ENCODE data around the gene HLA-DOA.

HLA-DOA gene

DNA sequence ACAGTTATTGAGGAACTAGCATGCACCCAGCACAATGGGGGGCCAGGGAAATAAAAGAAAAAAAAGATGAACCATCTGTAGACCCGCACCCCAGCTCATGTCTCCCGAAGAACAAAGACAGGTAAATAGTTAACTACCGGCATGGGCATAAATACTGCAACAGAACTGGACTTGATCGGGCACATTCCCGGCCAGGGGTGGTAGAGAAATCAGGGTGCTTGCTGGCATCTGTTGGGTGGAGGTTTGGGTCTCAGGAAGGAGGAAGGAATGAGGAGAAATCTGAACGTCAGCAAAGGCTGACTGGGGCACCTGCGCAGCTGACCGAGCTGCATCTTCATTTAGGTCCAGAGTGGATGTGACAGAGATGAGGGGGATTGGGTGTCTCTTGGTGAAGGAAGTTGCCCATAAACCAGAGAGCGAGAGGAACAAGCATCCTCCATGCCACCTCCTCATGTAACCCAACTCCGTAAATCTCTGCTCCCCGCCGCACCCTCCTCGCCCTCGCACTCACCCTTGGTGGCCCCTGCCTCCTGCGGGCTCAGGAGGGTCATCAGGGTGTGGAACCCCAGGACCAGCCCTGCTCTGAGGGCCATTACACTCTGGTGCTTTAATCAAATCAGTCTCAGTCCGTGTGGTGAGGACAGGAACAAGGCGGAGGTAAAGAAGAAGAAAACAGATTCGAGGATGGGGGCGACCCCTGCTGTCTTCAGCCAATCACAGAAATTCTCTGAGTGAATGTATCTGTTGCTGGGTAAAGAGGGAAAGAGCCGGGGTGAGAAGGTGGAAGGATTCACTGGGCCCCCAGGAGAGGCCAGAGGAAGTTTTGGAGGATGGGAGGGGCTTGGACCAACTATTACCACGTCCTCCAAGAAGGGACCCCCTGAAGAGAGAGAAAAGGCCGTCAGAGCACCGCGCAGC lies at the start of gene HLA-DOA:
Gene HLA-DOA (minus strand): TSS at position 648 of the 918 bp plus-strand sequence.
- TF ChIP-seq, protein P1, sequence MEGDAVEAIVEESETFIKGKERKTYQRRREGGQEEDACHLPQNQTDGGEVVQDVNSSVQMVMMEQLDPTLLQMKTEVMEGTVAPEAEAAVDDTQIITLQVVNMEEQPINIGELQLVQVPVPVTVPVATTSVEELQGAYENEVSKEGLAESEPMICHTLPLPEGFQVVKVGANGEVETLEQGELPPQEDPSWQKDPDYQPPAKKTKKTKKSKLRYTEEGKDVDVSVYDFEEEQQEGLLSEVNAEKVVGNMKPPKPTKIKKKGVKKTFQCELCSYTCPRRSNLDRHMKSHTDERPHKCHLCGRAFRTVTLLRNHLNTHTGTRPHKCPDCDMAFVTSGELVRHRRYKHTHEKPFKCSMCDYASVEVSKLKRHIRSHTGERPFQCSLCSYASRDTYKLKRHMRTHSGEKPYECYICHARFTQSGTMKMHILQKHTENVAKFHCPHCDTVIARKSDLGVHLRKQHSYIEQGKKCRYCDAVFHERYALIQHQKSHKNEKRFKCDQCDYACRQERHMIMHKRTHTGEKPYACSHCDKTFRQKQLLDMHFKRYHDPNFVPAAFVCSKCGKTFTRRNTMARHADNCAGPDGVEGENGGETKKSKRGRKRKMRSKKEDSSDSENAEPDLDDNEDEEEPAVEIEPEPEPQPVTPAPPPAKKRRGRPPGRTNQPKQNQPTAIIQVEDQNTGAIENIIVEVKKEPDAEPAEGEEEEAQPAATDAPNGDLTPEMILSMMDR (conservative IDR thresholded peaks at IDR 0.05; ENCODE audit: low read length): no peak
- DNase-seq (ENCODE audit: low read depth): no peak
- H3K4me3 ChIP-seq (ENCODE audit: low read length): no peak within 1 kb of the TSS

DNA sequence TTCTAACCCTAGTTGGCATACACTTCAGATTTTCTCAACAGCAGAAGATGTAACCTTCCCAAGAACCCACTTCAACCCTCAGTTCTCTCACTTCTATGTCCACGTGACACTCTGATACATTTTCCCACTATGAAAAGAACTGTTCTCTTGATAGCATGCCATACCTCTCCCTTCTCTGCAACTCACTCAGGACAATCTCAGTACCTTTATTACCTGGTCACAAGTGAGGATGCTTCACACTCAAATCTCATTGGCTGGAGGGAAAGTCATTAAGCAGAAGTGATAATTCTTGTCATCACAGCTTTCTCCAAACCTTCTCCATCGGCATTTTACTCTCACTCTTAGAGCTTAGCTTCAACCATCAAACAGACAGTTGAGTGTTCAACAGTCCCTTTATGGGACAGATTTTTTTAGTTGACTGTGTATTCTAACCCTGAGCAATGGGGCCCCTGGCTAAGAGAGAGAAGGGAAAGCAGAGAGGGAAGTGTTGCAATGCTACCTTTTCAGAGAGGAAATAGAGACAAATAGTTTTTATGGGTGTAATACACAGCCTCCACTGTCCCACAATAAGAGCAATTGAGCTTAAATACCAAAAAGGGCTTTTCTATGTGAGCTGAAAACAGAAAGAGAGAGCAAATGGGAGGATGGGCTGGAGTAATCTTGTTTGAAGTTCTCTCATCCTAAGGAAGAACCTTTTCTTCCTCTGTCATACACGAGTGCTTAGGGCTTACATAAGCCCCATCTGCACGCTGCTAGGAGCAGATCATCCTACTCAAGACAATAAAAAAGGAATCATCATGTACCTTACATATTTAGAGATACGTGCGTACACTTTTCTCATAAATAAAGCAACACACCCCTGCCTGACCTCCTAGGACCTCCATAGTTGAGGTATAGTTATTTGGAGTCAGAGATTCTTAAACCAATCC lies 48.1 kb upstream of the HLA-DOA start:
- TF ChIP-seq, protein P1 (conservative IDR thresholded peaks at IDR 0.05; ENCODE audit: low read length): no peak
- DNase-seq (ENCODE audit: low read depth): no peak
- H3K4me3 ChIP-seq (ENCODE audit: low read length): no peak overlapping the region

DNA sequence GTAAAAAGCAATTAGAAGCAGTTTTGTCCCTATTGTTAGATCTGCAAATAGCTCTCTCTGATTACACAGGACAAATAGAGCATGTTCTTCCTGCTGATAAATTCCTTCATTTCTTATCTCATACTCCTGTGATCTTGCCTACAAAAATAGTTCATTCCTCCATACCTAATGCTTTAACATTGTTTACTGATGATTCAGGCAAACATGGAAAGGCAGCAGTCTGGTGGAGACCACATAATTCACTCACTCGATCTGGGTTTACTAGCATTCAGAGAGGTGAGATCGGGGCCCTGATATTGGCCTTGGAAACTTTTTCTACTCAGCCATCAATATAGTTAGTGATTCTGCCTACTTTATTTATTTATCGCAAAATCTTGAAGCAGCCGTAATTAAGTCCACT lies 43.8 kb upstream of the HLA-DOA start:
- no peak for DNase-seq (ENCODE audit: low read depth)
- no peak overlapping the region for H3K4me3 ChIP-seq (ENCODE audit: low read length)
- TF ChIP-seq, protein P1 (conservative IDR thresholded peaks at IDR 0.05; ENCODE audit: low read length): no peak

DNA sequence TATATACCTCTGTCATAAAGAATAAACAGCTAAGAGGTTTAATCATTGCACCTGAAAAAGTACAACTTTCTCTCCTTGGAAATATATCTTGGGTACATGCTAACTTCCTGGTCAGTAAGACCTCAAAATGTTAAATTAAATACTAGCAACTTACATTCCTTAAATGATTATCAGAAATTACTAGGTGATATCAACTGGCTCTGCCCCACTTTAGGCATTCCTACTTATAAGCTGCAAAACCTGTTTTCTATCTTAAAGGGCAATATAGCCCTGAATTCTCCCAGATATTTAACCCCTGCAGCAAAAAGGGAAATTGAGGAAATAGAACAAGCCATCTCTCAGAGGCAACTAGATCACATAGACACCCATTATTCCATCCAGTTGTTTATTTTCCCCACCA lies 43.2 kb upstream of the HLA-DOA start:
- DNase-seq (ENCODE audit: low read depth): no peak
- no peak overlapping the region for H3K4me3 ChIP-seq (ENCODE audit: low read length)
- TF ChIP-seq, protein P1 (conservative IDR thresholded peaks at IDR 0.05; ENCODE audit: low read length): no peak

DNA sequence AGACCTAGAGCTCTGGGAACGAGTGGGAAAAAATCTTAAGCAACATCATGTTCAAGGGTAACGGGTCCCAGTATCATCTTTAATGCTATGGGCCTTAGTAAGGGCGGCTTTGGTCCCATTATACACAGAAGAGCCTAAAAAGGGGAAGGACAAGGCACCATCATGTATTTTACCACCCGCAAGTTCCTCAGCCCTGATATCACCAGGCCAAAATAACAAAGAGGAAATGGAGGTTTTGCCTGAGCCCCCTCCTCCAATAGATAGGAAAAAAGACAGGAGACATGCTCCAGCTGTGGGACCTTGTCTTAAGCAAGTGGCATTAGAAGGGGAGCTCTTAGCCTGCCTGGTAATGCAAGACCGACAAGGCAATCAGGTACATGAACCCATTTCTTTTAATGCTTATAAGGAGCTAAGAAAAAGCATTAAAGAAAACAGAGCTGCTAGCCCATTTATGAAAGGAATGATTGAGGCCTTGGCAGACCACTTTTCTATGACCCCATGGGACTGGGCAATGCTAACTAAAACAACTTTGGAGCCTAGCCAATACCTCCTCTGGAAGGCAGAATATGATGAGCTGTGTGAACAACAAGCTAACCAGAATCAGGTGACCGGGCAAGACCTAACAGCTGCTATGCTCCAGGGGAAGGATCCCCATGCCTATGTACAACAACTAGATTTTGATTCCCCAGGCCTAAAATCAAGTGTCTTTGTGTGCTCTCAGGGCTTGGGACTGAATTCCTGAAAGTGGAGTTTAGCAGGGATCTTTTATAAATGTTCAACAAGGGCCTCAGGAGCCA lies 40.8 kb upstream of the HLA-DOA start:
- H3K4me3 ChIP-seq (ENCODE audit: low read length): no peak overlapping the region
- no peak for DNase-seq (ENCODE audit: low read depth)
- TF ChIP-seq, protein P1 (conservative IDR thresholded peaks at IDR 0.05; ENCODE audit: low read length): no peak

DNA sequence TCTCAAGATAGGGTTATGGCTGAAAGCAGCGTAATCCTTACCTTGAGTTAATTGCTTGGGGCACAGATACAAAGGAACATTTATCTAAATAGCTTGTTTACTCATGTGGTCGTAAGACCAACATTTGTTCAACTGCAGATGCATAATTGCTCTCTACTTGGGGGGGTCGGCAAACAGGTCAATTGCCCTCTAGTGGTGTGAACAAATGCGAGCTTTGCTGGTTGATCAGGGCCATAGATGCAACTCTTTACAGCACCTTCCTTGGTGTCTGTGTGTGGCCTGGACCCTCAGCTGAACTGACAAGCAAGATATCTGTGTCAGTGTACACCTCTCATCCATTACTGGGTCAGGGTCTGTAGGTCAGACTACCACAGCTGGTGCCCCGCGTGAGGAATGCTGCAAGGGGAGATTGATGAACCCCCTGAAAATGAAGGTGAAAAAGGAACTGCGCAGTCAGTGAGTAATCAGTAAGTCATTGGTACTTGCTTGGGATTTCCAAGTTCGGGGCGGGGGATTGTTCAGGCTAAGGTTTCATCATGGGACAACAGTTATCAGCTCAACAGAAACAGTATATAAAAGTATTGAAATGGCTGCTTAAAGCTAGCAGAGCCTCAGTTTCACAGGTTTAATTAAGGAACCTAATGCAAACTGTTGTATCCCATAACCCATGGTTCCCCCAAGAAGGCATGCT lies 40.1 kb upstream of the HLA-DOA start:
- H3K4me3 ChIP-seq (ENCODE audit: low read length): no peak overlapping the region
- no peak for DNase-seq (ENCODE audit: low read depth)
- TF ChIP-seq, protein P1 (conservative IDR thresholded peaks at IDR 0.05; ENCODE audit: low read length): no peak; the same call in 1 of the 2 replicates
